Measurements from ENCODE around the gene ZBTB4.

GRCh38 chr17:7479213-7480088, at the start of gene ZBTB4:
- TF ChIP-seq CTCF (IDR thresholded peaks at IDR 0.05; ENCODE audit: borderline replicate concordance, extremely low read depth, low read length, poor library complexity, severe bottlenecking) (no peak), EZH2 (IDR thresholded peaks at IDR 0.05; ENCODE audit: borderline replicate concordance, low read depth, low read length, severe bottlenecking) (no peak)
